HepG2 (cell line): Measurements from ENCODE around the gene PARP15. TPM values are rescaled to one million over a fixed set of nuclear protein-coding genes. Genes with fewer than 3 reads are reported as not detected.

ENCODE experiments used
- FOXA3 ChIP-seq: IDR thresholded peaks from 2 replicates; pipeline ENCODE4 v1.6.1; 2016; ENCODE audit warnings: missing genetic modification reagents, missing compliant biosample characterization
- FOXK1 ChIP-seq: sonication (generic); formaldehyde crosslinking; IDR thresholded peaks from 2 replicates; pipeline ENCODE4 v1.4.0; 2020; ENCODE audit warnings: low read depth, missing genetic modification reagents, borderline replicate concordance
- HHEX ChIP-seq: IDR thresholded peaks from 2 replicates; pipeline ENCODE4 v1.6.1; 2016; ENCODE audit warnings: control low read depth
- HMG20B ChIP-seq: conservative IDR thresholded peaks from 2 replicates; pipeline ENCODE4 v1.6.1; 2016; ENCODE audit warnings: missing genetic modification reagents, missing compliant biosample characterization
- HOXA3 ChIP-seq: sonication (generic); formaldehyde crosslinking; IDR thresholded peaks from 2 replicates; pipeline ENCODE4 v1.5.0; 2020; ENCODE audit warnings: missing genetic modification reagents
- JARID2 ChIP-seq: sonication (generic); formaldehyde crosslinking; IDR thresholded peaks from 2 replicates; pipeline ENCODE4 v1.8.1; 2023; ENCODE audit warnings: missing genetic modification reagents, inconsistent platforms; ENCODE audit not compliant: insufficient replicate concordance
- NFYC ChIP-seq: IDR thresholded peaks from 2 replicates; pipeline ENCODE4 v1.6.1; 2016; ENCODE audit warnings: missing genetic modification reagents, missing compliant biosample characterization
- NR2F1 ChIP-seq, 2 experiments: fragments of 450-650 bp in 1 of 2; formaldehyde crosslinking in 1 of 2; IDR thresholded peaks; 2 replicates each; pipeline versions ENCODE4 v1.5.0 to v1.6.1; 2016 to 2020; ENCODE audit warnings: mild to moderate bottlenecking in 1 of 2, missing compliant biosample characterization in 1 of 2, missing genetic modification reagents in 1 of 2, moderate library complexity in 1 of 2
- POGZ ChIP-seq: sonication (generic); formaldehyde crosslinking; IDR thresholded peaks from 2 replicates; pipeline ENCODE4 v1.4.0; 2020; ENCODE audit warnings: mild to moderate bottlenecking, missing genetic modification reagents
- SALL2 ChIP-seq: sonication (generic); formaldehyde crosslinking; IDR thresholded peaks from 2 replicates; pipeline ENCODE4 v1.8.1; 2023; ENCODE audit warnings: mild to moderate bottlenecking, missing genetic modification reagents, inconsistent platforms
- SIX1 ChIP-seq: sonication (generic); formaldehyde crosslinking; IDR thresholded peaks from 2 replicates; pipeline ENCODE4 v1.4.0; 2020; ENCODE audit warnings: missing genetic modification reagents, borderline replicate concordance
- YEATS2 ChIP-seq: sonication (generic); formaldehyde crosslinking; IDR thresholded peaks from 2 replicates; pipeline ENCODE4 v1.4.0; 2020; ENCODE audit warnings: missing genetic modification reagents, borderline replicate concordance
- ZBTB7B ChIP-seq: sonication (generic); formaldehyde crosslinking; IDR thresholded peaks from 2 replicates; pipeline ENCODE4 v1.4.0; 2020; ENCODE audit warnings: missing genetic modification reagents
- ZNF33B ChIP-seq: sonication (generic); formaldehyde crosslinking; IDR thresholded peaks from 2 replicates; pipeline ENCODE4 v1.5.1; 2020; ENCODE audit warnings: mild to moderate bottlenecking, missing genetic modification reagents
- ZNF34 ChIP-seq: sonication (generic); formaldehyde crosslinking; IDR thresholded peaks from 2 replicates; pipeline ENCODE4 v1.4.0; 2020; ENCODE audit warnings: mild to moderate bottlenecking, missing genetic modification reagents, borderline replicate concordance
- ZNF605 ChIP-seq: sonication (generic); formaldehyde crosslinking; IDR thresholded peaks from 2 replicates; pipeline ENCODE4 v1.8.0; 2022; ENCODE audit warnings: mild to moderate bottlenecking, missing genetic modification reagents
- ZNF749 ChIP-seq: sonication (generic); formaldehyde crosslinking; IDR thresholded peaks from 2 replicates; pipeline ENCODE4 v1.8.0; 2022; ENCODE audit warnings: mild to moderate bottlenecking, missing genetic modification reagents, moderate library complexity, borderline replicate concordance
- ZNF841 ChIP-seq: sonication (generic); formaldehyde crosslinking; IDR thresholded peaks from 2 replicates; pipeline ENCODE4 v1.8.1; 2023; ENCODE audit warnings: missing genetic modification reagents, borderline replicate concordance
- ZSCAN25 ChIP-seq: sonication (generic); formaldehyde crosslinking; IDR thresholded peaks from 2 replicates; pipeline ENCODE4 v1.8.0; 2022; ENCODE audit warnings: mild to moderate bottlenecking, missing genetic modification reagents
- polyA plus RNA-seq, 8 experiments: library from polyadenylated mRNA; depleted of rRNA in 3 of 8; stranded (reverse) in 7 of 8; unstranded in 1 of 8; fragments of >200 nt; fragmentation: Illumina TruSeq in 4 of 8; extraction: Trizol in 4 of 8; gene quantifications; 2 replicates each; pipeline versions ENCODE4 v1.2.1 to v1.2.3, GENCODE V29; 2011 to 2016; ENCODE audit warnings: low read depth in 4 of 8, missing spikeins in 1 of 8, mixed read lengths in 1 of 8; ENCODE audit not compliant: insufficient read depth in 1 of 8
- total RNA-seq, 5 experiments: library from RNA; depleted of rRNA; stranded (reverse); fragments of >200 nt; fragmentation: Illumina TruSeq; extraction: Trizol; gene quantifications; 2 replicates each; pipeline ENCODE4 v1.2.3, GENCODE V29; 2016; ENCODE audit warnings: low read depth in 1 of 5
- TF ChIP-seq, protein P1 (sequence below), 2 experiments: IDR thresholded peaks; 2 replicates each; pipeline ENCODE4 v1.6.1; 2011 to 2012; ENCODE audit warnings: low read length in 2 of 2, borderline replicate concordance in 1 of 2, low read depth in 1 of 2, mild to moderate bottlenecking in 1 of 2, moderate library complexity in 1 of 2
- TF ChIP-seq, protein P2 (sequence below): sonication (generic); formaldehyde crosslinking; IDR thresholded peaks from 2 replicates; pipeline ENCODE4 v1.4.0; 2020; ENCODE audit warnings: missing genetic modification reagents, mild to moderate bottlenecking, borderline replicate concordance
- TF ChIP-seq, protein P3 (sequence below): sonication (generic); formaldehyde crosslinking; IDR thresholded peaks from 2 replicates; pipeline ENCODE4 v1.9.0; 2022; ENCODE audit warnings: missing genetic modification reagents, mild to moderate bottlenecking, borderline replicate concordance

PARP15 gene
- total and polyA plus RNA-seq, 2 of the 13 experiments (the other 11 are each of a cell fraction or from before 2014, with no cell fraction given): 0.02 TPM; not detected in 1

DNA sequence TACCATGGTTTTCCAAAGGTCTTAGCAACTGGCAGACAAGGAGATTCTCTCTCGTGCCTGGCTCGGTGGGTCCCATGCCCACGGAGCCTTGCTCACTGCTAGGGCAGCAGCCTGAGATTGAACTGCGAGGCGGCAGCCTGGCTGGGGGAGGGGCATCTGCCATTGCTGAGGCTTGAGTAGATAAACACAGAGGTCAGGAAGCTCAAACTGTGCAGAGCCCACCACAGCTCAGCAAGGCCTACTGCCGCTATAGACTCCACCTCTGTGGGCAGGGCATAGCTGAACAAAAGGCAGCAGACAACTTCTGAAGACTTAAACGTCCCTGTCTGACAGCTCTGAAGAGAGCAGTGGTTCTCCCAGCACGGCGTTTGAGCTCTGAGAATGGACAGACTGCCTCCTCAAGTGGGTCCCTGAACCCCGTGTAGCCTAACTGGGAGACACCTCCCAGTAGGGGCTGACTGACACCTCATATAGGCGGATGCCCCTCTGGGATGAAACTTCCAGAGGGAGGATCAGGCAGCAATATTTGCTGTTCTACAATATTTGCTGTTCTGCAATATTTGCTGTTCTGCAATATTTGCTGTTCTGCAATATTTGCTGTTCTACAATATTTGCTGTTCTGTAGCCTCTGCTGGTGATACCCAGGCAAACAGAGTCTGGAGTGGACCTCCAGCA, 73.9 kb downstream of the PARP15 start (continued):
- peak; percentile 94 for TF ChIP-seq ZBTB7B (CRISPR knock-in tag)
- peak; percentile 72; the same call in 1 of the 2 replicates for TF ChIP-seq ZNF33B
- TF ChIP-seq, protein P1, sequence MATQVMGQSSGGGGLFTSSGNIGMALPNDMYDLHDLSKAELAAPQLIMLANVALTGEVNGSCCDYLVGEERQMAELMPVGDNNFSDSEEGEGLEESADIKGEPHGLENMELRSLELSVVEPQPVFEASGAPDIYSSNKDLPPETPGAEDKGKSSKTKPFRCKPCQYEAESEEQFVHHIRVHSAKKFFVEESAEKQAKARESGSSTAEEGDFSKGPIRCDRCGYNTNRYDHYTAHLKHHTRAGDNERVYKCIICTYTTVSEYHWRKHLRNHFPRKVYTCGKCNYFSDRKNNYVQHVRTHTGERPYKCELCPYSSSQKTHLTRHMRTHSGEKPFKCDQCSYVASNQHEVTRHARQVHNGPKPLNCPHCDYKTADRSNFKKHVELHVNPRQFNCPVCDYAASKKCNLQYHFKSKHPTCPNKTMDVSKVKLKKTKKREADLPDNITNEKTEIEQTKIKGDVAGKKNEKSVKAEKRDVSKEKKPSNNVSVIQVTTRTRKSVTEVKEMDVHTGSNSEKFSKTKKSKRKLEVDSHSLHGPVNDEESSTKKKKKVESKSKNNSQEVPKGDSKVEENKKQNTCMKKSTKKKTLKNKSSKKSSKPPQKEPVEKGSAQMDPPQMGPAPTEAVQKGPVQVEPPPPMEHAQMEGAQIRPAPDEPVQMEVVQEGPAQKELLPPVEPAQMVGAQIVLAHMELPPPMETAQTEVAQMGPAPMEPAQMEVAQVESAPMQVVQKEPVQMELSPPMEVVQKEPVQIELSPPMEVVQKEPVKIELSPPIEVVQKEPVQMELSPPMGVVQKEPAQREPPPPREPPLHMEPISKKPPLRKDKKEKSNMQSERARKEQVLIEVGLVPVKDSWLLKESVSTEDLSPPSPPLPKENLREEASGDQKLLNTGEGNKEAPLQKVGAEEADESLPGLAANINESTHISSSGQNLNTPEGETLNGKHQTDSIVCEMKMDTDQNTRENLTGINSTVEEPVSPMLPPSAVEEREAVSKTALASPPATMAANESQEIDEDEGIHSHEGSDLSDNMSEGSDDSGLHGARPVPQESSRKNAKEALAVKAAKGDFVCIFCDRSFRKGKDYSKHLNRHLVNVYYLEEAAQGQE (IDR thresholded peaks at IDR 0.05; ENCODE audit: borderline replicate concordance in 1 of 2, low read depth in 1 of 2, low read length in 2 of 2): peak in 1 of 2 experiments; percentile 82; a peak in 2 of 4 replicates
- TF ChIP-seq FOXA3 (CRISPR knock-in tag): peak; percentile 100
- TF ChIP-seq NFYC (CRISPR knock-in tag): peak; percentile 33; the same call in 1 of the 2 replicates
- peak; percentile 62 for TF ChIP-seq ZNF605 (CRISPR knock-in tag)
- TF ChIP-seq SALL2: peak; percentile 87
- TF ChIP-seq, protein P2, sequence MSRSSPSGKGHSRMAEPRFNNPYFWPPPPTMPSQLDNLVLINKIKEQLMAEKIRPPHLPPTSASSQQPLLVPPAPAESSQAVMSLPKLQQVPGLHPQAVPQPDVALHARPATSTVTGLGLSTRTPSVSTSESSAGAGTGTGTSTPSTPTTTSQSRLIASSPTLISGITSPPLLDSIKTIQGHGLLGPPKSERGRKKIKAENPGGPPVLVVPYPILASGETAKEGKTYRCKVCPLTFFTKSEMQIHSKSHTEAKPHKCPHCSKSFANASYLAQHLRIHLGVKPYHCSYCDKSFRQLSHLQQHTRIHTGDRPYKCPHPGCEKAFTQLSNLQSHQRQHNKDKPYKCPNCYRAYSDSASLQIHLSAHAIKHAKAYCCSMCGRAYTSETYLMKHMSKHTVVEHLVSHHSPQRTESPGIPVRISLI (CRISPR knock-in tag): peak; percentile 63; the same call in 1 of the 2 replicates
- TF ChIP-seq JARID2 (CRISPR knock-in tag): peak; percentile 33
- TF ChIP-seq SIX1 (CRISPR knock-in tag): peak; percentile 91
- peak; percentile 99 for TF ChIP-seq HMG20B (CRISPR knock-in tag)
- TF ChIP-seq ZNF749 (CRISPR knock-in tag): peak; percentile 54; the same call in 1 of the 2 replicates
- peak; percentile 66; the same call in 1 of the 2 replicates for TF ChIP-seq ZNF34 (CRISPR knock-in tag)
- peak; percentile 59 for TF ChIP-seq POGZ
- peak; percentile 98 for TF ChIP-seq FOXK1
- peak; percentile 99 for TF ChIP-seq HHEX (CRISPR knock-in tag)
- TF ChIP-seq HOXA3 (CRISPR knock-in tag): peak; percentile 52; the same call in 1 of the 2 replicates
- TF ChIP-seq NR2F1 (CRISPR knock-in tag; IDR thresholded peaks at IDR 0.05): peak; percentile 79 to 92
- TF ChIP-seq, protein P3, sequence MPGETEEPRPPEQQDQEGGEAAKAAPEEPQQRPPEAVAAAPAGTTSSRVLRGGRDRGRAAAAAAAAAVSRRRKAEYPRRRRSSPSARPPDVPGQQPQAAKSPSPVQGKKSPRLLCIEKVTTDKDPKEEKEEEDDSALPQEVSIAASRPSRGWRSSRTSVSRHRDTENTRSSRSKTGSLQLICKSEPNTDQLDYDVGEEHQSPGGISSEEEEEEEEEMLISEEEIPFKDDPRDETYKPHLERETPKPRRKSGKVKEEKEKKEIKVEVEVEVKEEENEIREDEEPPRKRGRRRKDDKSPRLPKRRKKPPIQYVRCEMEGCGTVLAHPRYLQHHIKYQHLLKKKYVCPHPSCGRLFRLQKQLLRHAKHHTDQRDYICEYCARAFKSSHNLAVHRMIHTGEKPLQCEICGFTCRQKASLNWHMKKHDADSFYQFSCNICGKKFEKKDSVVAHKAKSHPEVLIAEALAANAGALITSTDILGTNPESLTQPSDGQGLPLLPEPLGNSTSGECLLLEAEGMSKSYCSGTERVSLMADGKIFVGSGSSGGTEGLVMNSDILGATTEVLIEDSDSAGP (CRISPR knock-in tag): peak; percentile 71
- peak; percentile 20; the same call in 1 of the 2 replicates for TF ChIP-seq YEATS2 (CRISPR knock-in tag)
- 0 out of 2 replicates have a peak, but pooled peaks have one; percentile 74 for TF ChIP-seq ZNF841
- TF ChIP-seq ZSCAN25 (CRISPR knock-in tag): 0 out of 2 replicates have a peak, but pooled peaks have one; percentile 22
